ENCODE measurements around the gene RBM39.
"Not testable (repeated sequence)": the region's sequence is repeated elsewhere in the genome, so short reads cannot be mapped to it uniquely, and the experiment has no call there.

- TF ChIP-seq, protein P1, sequence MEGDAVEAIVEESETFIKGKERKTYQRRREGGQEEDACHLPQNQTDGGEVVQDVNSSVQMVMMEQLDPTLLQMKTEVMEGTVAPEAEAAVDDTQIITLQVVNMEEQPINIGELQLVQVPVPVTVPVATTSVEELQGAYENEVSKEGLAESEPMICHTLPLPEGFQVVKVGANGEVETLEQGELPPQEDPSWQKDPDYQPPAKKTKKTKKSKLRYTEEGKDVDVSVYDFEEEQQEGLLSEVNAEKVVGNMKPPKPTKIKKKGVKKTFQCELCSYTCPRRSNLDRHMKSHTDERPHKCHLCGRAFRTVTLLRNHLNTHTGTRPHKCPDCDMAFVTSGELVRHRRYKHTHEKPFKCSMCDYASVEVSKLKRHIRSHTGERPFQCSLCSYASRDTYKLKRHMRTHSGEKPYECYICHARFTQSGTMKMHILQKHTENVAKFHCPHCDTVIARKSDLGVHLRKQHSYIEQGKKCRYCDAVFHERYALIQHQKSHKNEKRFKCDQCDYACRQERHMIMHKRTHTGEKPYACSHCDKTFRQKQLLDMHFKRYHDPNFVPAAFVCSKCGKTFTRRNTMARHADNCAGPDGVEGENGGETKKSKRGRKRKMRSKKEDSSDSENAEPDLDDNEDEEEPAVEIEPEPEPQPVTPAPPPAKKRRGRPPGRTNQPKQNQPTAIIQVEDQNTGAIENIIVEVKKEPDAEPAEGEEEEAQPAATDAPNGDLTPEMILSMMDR (IDR thresholded peaks at IDR 0.05): not testable (repeated sequence)
- TF ChIP-seq POLR2A (IDR thresholded peaks at IDR 0.05): not testable (repeated sequence)
Observed at GRCh38 chr20:35744492-35744841, 2.4 kb upstream of the RBM39 start.
